EH (cell line): ENCODE measurements around the gene SAP30BP.

Experiments
- DNase-seq: peaks from one replicate; pipeline ENCODE4 v3.0.0-alpha.2; 2015; ENCODE audit warnings: low read depth

SAP30BP gene

DNA sequence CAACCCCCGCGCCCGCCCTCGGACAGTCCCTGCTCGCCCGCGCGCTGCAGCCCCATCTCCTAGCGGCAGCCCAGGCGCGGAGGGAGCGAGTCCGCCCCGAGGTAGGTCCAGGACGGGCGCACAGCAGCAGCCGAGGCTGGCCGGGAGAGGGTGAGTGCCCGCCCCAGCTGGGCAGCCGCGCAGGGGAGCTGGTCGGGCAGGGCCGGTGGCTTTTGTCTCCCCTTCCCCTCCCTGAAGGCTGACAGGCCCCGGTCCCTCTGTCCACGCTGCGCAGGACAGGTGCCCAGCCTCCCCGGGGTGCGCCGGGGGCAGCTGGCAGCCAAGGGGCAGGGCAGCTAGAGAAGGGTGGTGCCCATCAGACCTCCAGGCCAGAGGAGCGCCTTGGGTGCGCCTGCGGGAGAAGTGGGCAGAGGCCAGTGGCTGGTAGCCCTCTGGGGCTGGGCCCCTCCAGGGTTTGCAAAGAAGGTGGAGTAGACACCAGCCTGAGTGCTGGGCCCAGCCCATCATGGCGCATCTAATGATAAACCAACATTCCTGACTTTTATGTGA lies 54.4 kb downstream of the SAP30BP start:
- DNase-seq = no peak

DNA sequence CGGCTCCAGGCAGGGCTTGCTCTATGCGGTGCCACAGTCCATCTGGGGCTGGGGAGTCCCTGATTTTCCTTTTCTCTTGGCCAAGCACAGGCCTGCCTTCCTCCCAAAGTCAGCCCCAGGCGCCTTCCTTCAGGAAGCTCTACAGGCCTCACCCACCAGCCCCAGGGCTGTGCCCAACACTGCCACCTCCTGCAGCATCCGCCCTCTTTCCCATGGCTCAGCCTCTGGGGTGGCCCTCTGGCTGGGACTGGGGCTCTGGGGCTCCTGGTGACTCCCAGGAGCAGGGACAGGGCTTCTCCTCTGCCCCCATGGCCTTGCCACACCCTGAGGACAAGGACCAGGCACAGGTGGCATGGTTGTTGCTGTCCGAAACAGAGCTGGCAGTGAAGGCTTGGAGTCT lies 54.9 kb downstream of the SAP30BP start:
- no peak for DNase-seq

DNA sequence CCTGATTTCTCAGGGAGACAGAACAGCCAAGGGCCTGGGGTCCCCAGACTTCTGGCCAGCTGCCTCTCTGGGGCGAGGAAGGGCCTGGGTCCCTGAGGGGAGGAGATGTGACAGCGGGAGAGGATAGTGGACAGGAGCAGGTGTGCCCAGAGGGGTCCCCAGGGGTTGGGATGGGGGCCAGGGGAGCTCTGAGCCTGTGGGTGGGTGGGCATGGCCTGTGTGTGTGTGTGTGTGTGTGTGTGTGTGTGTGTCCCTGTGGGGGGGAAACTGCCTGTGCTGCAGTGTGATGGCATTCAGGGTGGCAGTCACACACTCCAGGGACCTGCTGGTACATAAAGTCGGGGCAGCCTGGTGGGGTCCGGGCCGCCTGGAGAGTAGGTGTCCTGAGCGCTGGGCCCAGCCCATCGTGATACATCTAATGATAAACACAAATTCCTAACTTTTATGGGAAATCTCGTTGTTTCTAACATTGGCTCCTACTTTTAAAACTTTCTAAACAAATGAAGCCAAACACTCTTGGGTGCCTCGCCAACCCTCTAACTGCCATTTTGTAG lies 55.5 kb downstream of the SAP30BP start:
- no peak for DNase-seq

- DNase-seq = no peak
These were observed 56.2 kb downstream of the SAP30BP start for GRCh38 chr17:75723171-75723930.

GRCh38 chr17:75724016-75725003 lies 57.2 kb downstream of the SAP30BP start:
- DNase-seq = no peak

DNA sequence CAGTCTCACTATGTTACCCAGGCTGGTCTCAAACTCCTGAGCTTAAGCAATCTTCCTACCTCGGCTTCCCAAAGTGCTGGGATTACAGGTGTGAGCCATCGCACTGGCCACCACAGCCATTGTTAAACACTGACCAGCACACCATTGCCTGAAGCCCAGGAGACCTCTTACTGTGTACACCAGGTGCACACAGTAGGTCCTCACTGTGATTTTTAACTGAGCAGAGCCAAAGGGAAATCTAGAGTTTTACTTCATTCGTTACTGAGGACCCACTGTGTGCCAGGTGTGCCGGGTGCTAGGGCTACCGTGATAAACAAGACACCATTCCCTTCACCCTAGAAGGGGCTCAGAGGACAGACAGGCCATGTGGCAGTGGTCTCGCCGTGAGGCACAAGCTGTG lies 58.4 kb downstream of the SAP30BP start:
- no peak for DNase-seq

GRCh38 chr17:75727391-75727790 lies 60.3 kb downstream of the SAP30BP start:
- DNase-seq = no peak

DNA sequence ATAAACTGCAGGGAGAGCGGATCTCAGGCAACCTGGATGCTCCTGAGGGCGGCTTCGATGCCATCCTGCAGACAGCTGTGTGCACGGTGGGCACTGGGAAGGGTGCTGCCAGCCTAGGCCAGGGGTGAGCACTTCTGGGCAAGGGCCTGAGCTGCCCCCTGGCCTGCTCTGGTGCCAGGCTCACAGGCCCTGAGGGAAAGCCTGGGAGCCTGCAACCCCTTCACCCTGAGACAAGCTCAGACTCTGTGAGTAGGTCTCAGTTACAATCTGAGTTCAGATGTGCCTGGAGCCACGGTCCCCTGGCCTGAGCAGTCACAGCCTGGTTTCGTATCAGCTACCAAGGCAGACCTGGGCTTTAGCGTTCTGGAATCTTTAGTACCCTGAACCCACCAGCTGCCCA lies 62.2 kb downstream of the SAP30BP start:
- no peak for DNase-seq

GRCh38 chr17:75730065-75730464 lies 62.9 kb downstream of the SAP30BP start:
- DNase-seq = no peak

- DNase-seq = no peak
These were observed 64.1 kb downstream of the SAP30BP start for GRCh38 chr17:75731086-75731715.

DNA sequence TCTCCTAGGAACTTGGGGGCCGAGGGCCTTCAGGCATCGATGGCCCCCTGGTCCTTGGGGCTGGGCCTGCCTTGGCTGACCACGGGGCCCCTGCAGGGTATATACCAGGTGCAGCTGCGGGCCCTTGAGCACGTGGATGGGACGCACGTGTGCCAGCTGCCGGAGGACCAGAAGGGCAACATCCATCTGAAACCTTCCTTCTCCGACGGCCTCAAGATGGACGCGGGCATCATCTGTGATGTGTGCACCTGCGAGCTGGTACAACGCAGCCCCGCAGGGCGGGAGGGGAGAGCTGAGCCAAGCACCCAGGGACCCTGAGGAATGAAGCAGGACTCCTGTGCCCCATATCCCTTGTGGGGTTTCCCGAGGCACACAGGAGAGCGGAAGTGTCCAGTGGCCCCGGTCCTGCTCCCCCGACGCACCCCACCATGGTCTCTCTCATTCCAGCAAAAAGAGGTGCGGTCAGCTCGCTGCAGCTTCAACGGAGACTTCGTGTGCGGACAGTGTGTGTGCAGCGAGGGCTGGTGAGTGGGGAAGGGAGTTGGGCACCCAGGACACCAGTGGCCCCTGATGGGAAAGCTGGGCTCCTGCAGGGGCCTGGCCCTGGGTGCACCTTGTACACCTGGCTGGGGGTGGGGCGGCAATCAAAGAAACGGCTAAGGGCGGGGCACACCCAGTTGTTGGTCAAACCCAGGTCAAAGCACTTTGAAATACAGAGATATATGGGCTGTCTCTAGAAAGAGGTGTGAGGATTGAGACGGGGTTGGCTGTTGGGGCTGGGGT lies 64.8 kb downstream of the SAP30BP start:
- DNase-seq = no peak

- no peak for DNase-seq
These were observed 66.3 kb downstream of the SAP30BP start for GRCh38 chr17:75733471-75733870.

- no peak for DNase-seq
These were observed 67.6 kb downstream of the SAP30BP start for GRCh38 chr17:75734674-75735294.

- DNase-seq = no peak
These were observed 69.2 kb downstream of the SAP30BP start for GRCh38 chr17:75736173-75736835.

GRCh38 chr17:75737133-75737962 lies 70.2 kb downstream of the SAP30BP start:
- no peak for DNase-seq

DNA sequence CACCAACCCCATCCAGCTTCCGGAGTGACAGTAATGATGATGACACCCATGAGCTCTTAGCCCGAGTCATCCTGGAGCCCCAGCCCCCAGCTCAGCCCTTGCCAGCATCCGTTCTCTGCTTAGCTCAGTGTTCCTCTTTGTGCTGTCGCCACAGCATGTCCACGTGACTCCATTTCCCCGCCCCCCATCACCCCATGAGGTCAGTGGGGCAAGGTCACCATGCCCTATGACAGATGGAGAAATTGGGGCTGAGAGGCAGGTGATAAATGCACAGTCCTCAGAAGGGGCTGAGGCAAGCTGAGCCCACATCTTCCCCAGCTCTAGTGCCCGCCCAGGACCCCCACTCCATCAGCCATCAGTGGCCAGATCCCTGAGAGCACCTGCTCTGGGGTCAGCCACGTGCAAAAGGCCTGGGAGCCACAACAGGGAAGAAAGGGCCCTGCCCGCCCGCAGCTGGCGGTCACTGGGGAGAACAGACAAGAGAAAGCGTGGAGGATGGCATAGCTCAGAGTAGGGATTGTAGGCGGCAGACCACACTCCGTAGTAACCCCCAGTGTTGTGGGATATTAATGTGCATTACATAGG lies 71.2 kb downstream of the SAP30BP start:
- peak; percentile 65 for DNase-seq

DNA sequence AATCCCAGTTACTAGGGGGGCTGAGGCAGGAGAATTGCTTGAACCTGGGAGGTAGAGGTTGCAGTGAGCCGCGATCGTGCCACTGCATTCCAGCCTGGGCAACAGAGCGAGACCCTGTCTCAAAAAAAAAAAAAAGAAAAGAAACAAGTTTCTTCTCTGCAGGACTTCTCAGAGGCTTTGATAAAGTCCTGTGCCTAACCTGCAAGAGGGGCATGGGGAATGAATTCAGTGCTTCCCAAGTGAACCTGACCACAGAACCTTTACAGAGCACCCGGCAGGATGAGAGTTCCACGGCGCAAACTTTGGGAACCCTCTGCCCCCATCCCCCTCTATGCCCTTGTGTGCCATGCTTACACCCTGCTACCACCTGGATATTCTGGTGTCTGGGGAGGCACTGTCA lies 72.0 kb downstream of the SAP30BP start:
- no peak for DNase-seq

DNA sequence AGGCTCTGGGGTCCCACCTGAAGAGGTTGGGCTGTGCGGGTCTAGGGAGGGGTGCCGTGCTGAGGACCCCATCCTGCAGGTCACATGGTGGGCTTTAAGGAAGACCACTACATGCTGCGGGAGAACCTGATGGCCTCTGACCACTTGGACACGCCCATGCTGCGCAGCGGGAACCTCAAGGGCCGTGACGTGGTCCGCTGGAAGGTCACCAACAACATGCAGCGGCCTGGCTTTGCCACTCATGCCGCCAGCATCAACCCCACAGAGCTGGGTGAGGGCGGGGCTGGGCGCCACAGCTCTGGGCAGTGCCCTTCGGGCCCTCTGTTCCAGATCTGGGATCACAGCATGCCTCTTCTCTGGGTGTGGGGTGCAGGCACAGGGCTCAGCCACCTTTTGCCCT lies 72.7 kb downstream of the SAP30BP start:
- no peak for DNase-seq

- DNase-seq = no peak
These were observed 73.1 kb downstream of the SAP30BP start for GRCh38 chr17:75740215-75740614.
